ENCODE measurements around the gene B4GALT2.

B4GALT2 gene

DNA sequence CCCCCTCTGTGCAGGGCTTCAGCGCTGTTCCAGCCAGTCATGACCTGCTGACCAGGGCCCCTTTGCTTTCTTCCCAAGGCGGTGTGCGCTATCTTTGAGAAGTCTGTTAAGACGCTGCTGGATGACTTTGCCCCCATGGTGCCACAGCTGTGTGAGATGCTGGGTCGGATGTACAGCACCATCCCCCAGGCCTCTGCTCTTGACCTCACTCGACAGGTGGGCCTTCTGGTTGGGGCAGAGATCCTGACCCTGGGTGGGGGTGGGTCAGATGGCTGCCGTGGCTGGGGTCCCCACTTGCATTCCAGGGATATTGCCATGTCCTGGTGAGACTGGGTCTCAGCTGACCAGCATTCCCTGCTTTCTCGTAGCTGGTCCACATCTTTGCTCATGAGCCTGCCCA is 18.2 kb upstream of the B4GALT2 start:
- TF ChIP-seq, protein P1, sequence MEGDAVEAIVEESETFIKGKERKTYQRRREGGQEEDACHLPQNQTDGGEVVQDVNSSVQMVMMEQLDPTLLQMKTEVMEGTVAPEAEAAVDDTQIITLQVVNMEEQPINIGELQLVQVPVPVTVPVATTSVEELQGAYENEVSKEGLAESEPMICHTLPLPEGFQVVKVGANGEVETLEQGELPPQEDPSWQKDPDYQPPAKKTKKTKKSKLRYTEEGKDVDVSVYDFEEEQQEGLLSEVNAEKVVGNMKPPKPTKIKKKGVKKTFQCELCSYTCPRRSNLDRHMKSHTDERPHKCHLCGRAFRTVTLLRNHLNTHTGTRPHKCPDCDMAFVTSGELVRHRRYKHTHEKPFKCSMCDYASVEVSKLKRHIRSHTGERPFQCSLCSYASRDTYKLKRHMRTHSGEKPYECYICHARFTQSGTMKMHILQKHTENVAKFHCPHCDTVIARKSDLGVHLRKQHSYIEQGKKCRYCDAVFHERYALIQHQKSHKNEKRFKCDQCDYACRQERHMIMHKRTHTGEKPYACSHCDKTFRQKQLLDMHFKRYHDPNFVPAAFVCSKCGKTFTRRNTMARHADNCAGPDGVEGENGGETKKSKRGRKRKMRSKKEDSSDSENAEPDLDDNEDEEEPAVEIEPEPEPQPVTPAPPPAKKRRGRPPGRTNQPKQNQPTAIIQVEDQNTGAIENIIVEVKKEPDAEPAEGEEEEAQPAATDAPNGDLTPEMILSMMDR (IDR thresholded peaks at IDR 0.05; ENCODE audit: extremely low read depth, insufficient read depth, missing control alignments): no peak
- no peak for DNase-seq (ENCODE audit: low spot score)
- in situ Hi-C loops (cut with MboI; ENCODE audit: low pct_unique_long_range_greater_than_20kb, low sequenced_read_pairs, unreplicated experiment): no loop called here

DNA sequence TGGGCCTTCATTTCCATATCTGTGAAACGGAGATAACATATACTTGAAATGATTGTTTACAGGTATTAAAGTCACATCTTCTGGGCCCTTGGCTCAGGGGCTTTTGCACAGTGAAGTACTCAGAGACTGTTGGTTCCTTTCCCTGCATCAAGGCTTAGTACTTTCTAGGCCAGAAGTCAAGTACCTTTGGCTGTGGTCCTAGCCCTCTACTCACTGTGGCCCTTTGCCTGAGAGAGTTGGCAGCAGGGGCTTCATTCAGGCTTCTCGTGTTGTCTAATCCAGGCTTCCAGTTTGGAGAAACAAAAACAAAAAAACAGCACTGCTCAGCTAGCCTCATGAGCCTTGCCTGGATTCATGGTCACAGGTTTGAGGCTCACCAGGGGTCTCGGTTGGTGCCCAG is 17.3 kb upstream of the B4GALT2 start:
- in situ Hi-C loops (cut with MboI; ENCODE audit: low pct_unique_long_range_greater_than_20kb, low sequenced_read_pairs, unreplicated experiment): no loop called here
- TF ChIP-seq, protein P1 (IDR thresholded peaks at IDR 0.05; ENCODE audit: extremely low read depth, insufficient read depth, missing control alignments): no peak
- no peak for DNase-seq (ENCODE audit: low spot score)

DNA sequence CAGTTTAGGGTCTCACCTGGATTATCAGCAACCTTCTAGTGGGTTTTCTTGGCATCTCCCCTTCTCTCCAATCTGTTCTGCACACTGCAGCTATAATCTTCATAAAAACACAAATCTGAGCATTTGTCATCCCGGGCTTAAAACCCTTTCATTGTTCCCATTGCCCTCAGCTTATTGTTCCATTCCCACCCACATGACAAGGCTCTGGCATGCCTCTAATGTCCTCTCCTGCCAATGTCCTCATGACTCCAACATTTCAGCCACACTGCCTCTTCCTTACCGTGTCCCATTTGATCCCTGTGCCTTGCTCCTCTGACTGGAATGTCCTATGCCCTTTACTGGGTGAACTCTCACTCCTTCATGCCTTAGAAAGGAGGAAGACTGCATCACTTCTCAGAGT is 16.7 kb upstream of the B4GALT2 start:
- DNase-seq (ENCODE audit: low spot score): no peak
- in situ Hi-C loops (cut with MboI; ENCODE audit: low pct_unique_long_range_greater_than_20kb, low sequenced_read_pairs, unreplicated experiment): no loop called here
- TF ChIP-seq, protein P1 (IDR thresholded peaks at IDR 0.05; ENCODE audit: extremely low read depth, insufficient read depth, missing control alignments): no peak

DNA sequence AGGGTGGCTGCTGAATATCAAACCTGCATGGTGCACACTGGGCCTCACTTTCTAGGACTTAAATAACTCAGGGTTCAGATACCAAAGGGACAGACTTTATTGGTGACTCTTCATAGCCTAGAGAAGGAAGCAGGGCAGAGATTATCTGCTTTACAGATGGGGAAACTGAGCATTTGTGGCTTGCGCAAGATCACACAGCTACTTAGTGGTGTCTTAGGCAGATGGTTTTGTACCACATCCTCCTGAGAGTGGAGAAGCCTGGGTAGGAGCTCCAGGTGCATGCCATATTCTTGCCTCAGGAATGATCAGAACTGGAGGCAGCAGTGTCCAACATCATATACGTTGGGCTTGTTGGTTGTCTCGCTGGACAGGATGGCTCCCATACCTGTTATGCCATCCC is 16.0 kb upstream of the B4GALT2 start:
- no peak for DNase-seq (ENCODE audit: low spot score)
- TF ChIP-seq, protein P1 (IDR thresholded peaks at IDR 0.05; ENCODE audit: extremely low read depth, insufficient read depth, missing control alignments): no peak
- in situ Hi-C loops (cut with MboI; ENCODE audit: low pct_unique_long_range_greater_than_20kb, low sequenced_read_pairs, unreplicated experiment): no loop called here

DNA sequence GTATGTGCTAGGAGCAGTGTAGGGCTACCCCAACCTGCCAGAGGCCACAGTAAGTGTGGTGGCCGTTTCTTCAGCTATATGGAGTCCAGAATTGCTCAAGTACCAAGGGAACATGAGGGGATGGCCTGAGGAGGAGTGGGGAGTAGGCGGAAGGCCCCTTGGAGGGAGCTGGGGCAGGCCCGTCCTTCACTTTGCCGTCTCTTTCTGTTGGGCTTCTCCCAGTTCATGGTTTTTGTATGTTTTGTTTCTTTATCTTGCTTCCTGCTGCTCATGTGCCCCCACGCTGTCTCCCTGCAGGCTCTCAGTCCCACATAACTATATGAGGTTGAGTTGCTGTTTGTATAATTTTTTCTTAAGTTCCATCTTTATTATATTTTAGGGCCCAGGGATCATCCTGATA is 15.1 kb upstream of the B4GALT2 start:
- DNase-seq (ENCODE audit: low spot score): no peak
- in situ Hi-C loops (cut with MboI; ENCODE audit: low pct_unique_long_range_greater_than_20kb, low sequenced_read_pairs, unreplicated experiment): no loop called here
- TF ChIP-seq, protein P1 (IDR thresholded peaks at IDR 0.05; ENCODE audit: extremely low read depth, insufficient read depth, missing control alignments): no peak

DNA sequence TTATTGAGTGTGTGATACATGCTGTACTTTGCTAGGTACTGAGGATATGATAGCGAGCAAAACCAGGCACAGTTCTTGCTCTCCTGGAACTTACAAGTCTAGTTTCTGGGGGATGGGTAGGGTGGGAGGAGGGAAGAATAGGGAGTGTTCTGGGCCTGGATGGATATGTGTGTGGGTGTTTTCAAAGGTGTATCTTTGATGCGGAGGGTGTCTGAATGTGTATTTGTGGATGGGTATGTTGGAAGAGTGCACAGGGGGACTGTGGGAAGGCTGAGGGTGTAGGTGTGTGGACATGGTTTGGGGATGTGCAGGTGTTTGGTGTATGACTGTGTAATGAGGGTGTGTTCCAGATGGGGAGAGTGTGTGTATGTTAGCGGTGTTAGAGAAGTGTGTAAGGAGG is 13.7 kb upstream of the B4GALT2 start:
- TF ChIP-seq, protein P1 (IDR thresholded peaks at IDR 0.05; ENCODE audit: extremely low read depth, insufficient read depth, missing control alignments): no peak
- no peak for DNase-seq (ENCODE audit: low spot score)
- in situ Hi-C loops (cut with MboI; ENCODE audit: low pct_unique_long_range_greater_than_20kb, low sequenced_read_pairs, unreplicated experiment): no loop called here

DNA sequence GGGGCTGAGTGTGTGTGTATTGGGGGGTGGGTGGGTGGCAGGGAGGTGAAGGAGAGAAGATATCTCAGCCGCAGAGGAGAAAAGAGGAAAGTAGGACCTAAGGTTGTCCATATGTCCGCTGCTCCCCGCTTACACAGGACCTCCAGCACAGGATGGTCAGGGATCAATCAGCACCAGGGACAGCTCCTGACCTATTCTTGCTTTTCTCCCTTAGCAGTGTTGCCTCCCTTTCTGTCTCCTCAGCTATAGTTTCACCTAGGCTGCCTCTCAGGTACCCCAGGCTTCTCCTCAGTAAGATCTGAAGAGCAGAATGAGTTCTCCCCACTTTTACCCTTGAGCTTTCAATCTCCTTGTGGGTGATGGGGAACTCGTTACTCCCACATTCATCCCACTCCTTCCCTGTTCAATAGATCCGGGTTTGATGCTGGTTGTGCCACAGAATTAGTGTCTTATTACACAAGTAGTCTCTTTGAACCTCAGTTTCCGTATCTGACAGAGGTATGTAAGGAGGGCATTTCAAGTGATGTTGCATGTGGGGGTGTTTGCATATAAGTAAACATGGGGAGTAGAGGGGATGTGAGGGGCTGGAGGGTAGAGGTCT is 10.6 kb upstream of the B4GALT2 start:
- in situ Hi-C loops (cut with MboI; ENCODE audit: low pct_unique_long_range_greater_than_20kb, low sequenced_read_pairs, unreplicated experiment): no loop called here
- DNase-seq (ENCODE audit: low spot score): no peak
- TF ChIP-seq, protein P1 (IDR thresholded peaks at IDR 0.05; ENCODE audit: extremely low read depth, insufficient read depth, missing control alignments): no peak
